IPS-18a (cell line): Measurements from ENCODE around the gene ARID4A.

ENCODE experiments used
- H3K27ac ChIP-seq: one replicate; pipeline ENCODE4 v1.5.1; 2013; ENCODE audit warnings: low read length
- H3K27me3 ChIP-seq: one replicate; pipeline ENCODE4 v1.6.1; 2013; ENCODE audit warnings: mild to moderate bottlenecking, low read length; ENCODE audit not compliant: control insufficient read depth, insufficient read depth
- H3K36me3 ChIP-seq: one replicate; pipeline ENCODE4 v1.6.1; 2013; ENCODE audit warnings: low read depth, low read length; ENCODE audit not compliant: control insufficient read depth
- H3K4me1 ChIP-seq: one replicate; pipeline ENCODE4 v1.6.1; 2013; ENCODE audit warnings: low read depth, low read length; ENCODE audit not compliant: control insufficient read depth
- H3K4me3 ChIP-seq: one replicate; pipeline ENCODE4 v1.5.1; 2013; ENCODE audit warnings: low read length
- H3K9ac ChIP-seq: one replicate; pipeline ENCODE4 v1.6.1; 2013; ENCODE audit warnings: mild to moderate bottlenecking, low read length, moderate library complexity
- H3K9me3 ChIP-seq: one replicate; pipeline ENCODE4 v1.6.1; 2013; ENCODE audit warnings: low read depth, low read length; ENCODE audit not compliant: control insufficient read depth

The ARID4A gene

DNA sequence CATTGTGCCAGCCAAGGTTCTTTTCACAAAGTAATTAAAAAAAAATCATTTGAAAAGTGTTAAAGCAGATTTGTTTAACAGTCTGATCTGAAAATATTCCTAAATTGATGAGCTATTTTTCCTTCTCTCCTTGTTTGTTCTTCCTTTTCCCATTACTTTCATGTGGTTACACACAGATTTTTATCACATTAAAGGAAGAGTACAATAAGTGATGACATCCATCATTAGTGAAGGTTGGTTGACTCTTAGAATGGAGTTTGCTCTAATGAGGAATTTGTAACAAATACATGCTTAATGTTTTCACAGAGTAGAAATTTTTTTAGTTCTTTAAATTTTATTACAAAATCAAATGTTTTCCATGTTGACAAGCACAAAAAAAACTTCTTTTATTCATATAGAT, 78.4 kb downstream of the ARID4A start:
- no peak overlapping the region for H3K9ac ChIP-seq

DNA sequence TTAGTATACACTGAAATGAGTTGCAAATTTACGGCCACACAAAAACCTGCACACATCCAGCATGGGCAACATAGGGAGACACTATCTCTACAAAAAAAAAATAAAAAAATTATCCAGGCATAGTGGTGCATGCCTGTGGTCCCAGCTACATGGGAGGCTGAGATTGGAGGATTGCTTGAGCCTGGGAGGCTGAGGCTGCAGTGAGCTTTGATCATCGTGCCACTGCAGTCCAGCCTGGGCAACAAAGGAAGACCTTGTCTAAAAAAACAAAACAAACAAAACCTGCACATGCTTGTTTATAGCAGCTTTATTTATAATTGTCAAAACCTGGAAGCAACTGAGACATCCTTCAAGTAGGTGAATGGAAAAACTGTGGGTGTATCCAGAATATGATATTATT, 92.5 kb downstream of the ARID4A start:
- Histone ChIP-seq H3K4me3 (no peak overlapping the region), H3K9ac (no peak overlapping the region), H3K4me1 (no peaks in the 10 kb centered on the region), H3K27ac (no peak overlapping the region), H3K9me3 (no peaks in the 10 kb centered on the region), H3K36me3 (no peaks in the 10 kb centered on the region), H3K27me3 (peaks cover 12% of the 10 kb centered on the region)

More for the DNA sequence above, 78.4 kb downstream of the ARID4A start:
- Histone ChIP-seq H3K36me3 (peaks cover 11% of the 10 kb centered on the region), H3K27me3 (no peaks in the 10 kb centered on the region), H3K27ac (no peak overlapping the region), H3K4me3 (no peak overlapping the region), H3K9me3 (no peaks in the 10 kb centered on the region), H3K4me1 (no peaks in the 10 kb centered on the region)

GRCh38 chr14:58395562-58395811, 97.1 kb downstream of the ARID4A start:
- Histone ChIP-seq H3K4me1 (peaks cover 11% of the 10 kb centered on the region), H3K27me3 (peaks cover 30% of the 10 kb centered on the region), H3K4me3 (peak overlapping the region; percentile 58), H3K27ac (no peak overlapping the region), H3K9ac (no peak overlapping the region), H3K36me3 (no peaks in the 10 kb centered on the region), H3K9me3 (no peaks in the 10 kb centered on the region)

DNA sequence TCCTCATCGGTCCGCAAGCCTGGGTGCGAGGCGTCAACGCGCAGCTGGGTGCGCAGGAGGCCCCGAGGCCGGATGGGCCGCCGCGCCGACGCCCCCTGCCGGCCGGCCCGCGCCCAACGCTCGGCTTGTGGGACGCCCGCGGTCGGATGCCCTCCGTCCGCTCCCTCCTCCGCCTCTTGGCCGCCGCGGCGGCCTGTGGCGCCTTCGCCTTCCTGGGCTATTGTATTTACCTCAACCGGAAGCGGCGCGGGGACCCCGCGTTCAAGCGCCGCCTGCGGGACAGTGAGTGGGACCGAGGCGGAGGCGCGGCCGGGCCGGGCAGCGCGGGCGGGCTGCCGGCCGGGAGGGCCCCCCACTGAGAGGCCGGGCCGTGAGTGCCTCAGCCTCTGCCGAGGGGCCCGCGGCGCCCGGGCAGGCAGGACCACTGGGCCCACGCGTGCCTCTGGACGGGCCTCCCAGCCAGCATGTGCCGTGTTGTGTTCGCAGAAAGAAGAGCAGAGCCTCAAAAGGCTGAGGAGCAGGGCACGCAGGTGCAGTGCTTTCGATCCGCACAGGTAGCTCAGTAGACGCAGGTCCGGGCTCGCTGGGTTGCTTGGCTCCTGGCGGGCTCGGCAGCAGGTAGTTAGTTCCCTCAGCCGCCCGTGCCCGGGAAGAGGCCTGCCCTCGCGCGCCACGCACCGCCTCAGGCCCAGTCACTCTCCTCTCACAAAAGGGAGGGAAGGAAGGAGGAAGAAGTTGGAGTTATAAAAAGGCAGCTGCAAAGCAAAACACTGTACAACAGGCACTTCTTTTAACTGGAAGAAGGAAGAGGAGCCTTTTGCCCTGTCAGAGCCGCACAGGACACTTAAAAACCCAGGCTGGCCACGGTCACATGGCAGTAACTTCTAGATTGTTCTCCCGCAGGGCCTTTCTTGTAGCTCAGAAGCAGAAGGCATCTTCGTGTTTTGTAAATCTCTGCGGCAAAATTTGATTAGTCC, 97.7 kb downstream of the ARID4A start, which contains the start of gene TOMM20L:
TSS of gene TOMM20L (plus strand) at position 119 of the 977 bp plus-strand sequence. CDS start at position 147, 28 bp downstream.
- peak within 1 kb of the TSS; percentile 58 for H3K4me3 ChIP-seq
- no peak within 1 kb of the TSS for H3K27ac ChIP-seq
- peaks cover 30% of the 10 kb centered on the region for H3K27me3 ChIP-seq
- H3K9me3 ChIP-seq = no peaks in the 10 kb centered on the region
- peaks cover 11% of the 10 kb centered on the region for H3K4me1 ChIP-seq
- H3K36me3 ChIP-seq = no peaks in the 10 kb centered on the region
- H3K9ac ChIP-seq = peak within 1 kb of the TSS; percentile 70

GRCh38 chr14:58397156-58397555, 98.8 kb downstream of the ARID4A start:
- Histone ChIP-seq H3K9me3 (no peaks in the 10 kb centered on the region), H3K27me3 (peaks cover 30% of the 10 kb centered on the region), H3K4me1 (peaks cover 11% of the 10 kb centered on the region), H3K4me3 (no peak overlapping the region), H3K27ac (no peak overlapping the region), H3K36me3 (no peaks in the 10 kb centered on the region), H3K9ac (no peak overlapping the region)

DNA sequence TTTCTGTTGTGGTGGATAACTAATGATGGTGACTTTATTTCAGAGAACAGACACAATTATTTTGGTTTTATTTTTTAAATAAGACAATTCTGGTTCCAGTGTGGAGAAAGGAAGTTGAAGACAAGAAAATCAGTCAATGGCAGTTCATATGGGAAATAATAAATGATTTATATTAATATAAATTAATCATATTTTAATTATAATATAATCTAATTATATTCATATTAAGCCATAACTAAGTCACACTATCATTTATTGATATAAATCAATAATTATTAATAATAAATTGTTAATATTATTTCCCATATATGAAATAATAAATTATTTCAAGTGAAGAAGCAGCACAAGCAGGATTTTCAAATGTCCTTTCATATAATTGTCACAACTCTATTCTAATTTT, 100.1 kb downstream of the ARID4A start:
- H3K9me3 ChIP-seq = no peaks in the 10 kb centered on the region
- no peak overlapping the region for H3K27ac ChIP-seq
- H3K4me3 ChIP-seq = no peak overlapping the region
- H3K36me3 ChIP-seq = no peaks in the 10 kb centered on the region
- H3K9ac ChIP-seq = no peak overlapping the region
- H3K4me1 ChIP-seq = peaks cover 11% of the 10 kb centered on the region
- peaks cover 30% of the 10 kb centered on the region for H3K27me3 ChIP-seq

DNA sequence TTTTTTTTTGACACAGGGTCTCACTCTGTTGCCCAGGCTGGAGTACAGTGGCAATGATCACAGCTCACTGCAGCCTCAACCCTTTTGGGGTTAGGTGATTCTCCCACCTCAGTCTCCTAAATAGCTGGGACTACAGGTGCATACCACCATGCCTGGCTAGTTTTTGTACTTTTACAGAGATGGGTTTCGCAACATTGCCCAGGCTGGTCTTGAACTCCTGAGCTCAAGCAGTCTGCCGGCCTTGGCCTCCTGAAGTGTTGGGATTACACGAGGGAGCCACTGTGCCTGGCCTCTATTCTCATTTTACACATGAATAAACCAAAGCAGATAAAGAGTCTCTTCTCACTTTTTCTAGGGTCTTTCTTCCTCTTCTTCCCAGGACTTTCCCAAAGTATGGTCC, 100.5 kb downstream of the ARID4A start:
- no peak overlapping the region for H3K4me3 ChIP-seq
- no peak overlapping the region for H3K27ac ChIP-seq
- H3K4me1 ChIP-seq = peaks cover 11% of the 10 kb centered on the region
- peaks cover 30% of the 10 kb centered on the region for H3K27me3 ChIP-seq
- no peaks in the 10 kb centered on the region for H3K9me3 ChIP-seq
- H3K36me3 ChIP-seq = no peaks in the 10 kb centered on the region
- no peak overlapping the region for H3K9ac ChIP-seq

DNA sequence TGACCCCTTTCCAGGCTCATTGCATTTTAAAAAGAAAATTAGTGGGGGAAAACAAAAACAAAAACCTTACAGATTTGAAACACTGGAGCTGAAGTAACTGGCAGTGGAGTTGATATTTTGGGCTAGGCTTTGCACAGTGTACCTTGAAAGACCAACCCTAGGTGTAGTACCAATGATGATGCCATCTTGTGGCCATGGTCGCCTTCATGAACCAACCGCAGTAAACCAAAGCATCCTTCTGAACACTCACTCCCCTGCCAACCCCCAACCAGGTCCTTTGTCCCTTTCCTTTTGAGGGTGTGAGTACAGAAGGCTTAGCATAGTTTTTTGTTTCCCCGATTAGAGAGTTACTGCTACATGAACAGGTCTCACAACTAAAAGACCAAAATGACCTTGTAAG, 103.2 kb downstream of the ARID4A start:
- H3K27me3 ChIP-seq = peaks cover 16% of the 10 kb centered on the region
- peaks cover 11% of the 10 kb centered on the region for H3K4me1 ChIP-seq
- H3K36me3 ChIP-seq = no peaks in the 10 kb centered on the region
- H3K9me3 ChIP-seq = no peaks in the 10 kb centered on the region
- H3K9ac ChIP-seq = no peak overlapping the region
- no peak overlapping the region for H3K27ac ChIP-seq
- H3K4me3 ChIP-seq = no peak overlapping the region

- no peak overlapping the region for H3K27ac ChIP-seq
- no peaks in the 10 kb centered on the region for H3K4me1 ChIP-seq
- no peak overlapping the region for H3K9ac ChIP-seq
- H3K36me3 ChIP-seq = peaks cover 37% of the 10 kb centered on the region
- no peak overlapping the region for H3K4me3 ChIP-seq
- no peaks in the 10 kb centered on the region for H3K27me3 ChIP-seq
- no peaks in the 10 kb centered on the region for H3K9me3 ChIP-seq
Observed at GRCh38 chr14:58408681-58409215, 110.4 kb downstream of the ARID4A start.

DNA sequence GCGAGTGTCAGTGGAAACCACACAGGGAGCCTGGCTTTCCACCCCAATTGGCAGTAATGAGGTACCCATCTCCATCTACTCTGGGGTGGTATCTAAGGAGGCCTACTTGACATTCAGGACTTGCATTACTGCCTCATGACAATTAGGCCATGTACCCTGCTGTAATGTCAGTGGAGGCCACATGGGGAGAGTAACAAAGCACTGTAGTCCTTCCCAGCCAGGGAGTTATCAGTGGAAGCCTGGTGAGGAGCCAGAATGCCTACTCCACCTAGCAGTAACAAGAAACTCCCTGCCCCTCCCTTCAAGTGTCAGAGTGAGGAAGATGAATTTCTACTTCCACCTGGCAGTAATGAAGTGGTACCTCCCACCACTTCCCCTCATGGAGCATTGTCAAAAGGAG, 116.5 kb downstream of the ARID4A start:
- H3K4me3 ChIP-seq = no peak overlapping the region
- H3K9ac ChIP-seq = no peak overlapping the region
- no peaks in the 10 kb centered on the region for H3K27me3 ChIP-seq
- no peak overlapping the region for H3K27ac ChIP-seq
- H3K9me3 ChIP-seq = no peaks in the 10 kb centered on the region
- peaks cover 37% of the 10 kb centered on the region for H3K36me3 ChIP-seq
- no peaks in the 10 kb centered on the region for H3K4me1 ChIP-seq

GRCh38 chr14:58415636-58416547, 117.5 kb downstream of the ARID4A start:
- Histone ChIP-seq H3K9me3 (no peaks in the 10 kb centered on the region), H3K4me1 (no peaks in the 10 kb centered on the region), H3K36me3 (peaks cover 34% of the 10 kb centered on the region), H3K9ac (no peak overlapping the region), H3K27ac (no peak overlapping the region), H3K27me3 (no peaks in the 10 kb centered on the region), H3K4me3 (no peak overlapping the region)
